HPDE6-E6E7 (cell line): ENCODE results near the gene DENND1A.
A peak's percentile ranks its signal among the peaks of the same experiment; 100 is the strongest.
"Not testable (repeated sequence)": the region's sequence is repeated elsewhere in the genome, so short reads cannot be mapped to it uniquely, and the experiment has no call there.

Experiments
- DNase-seq: peaks from one replicate; pipeline ENCODE4 v3.0.0; 2011; ENCODE audit warnings: missing footprints; ENCODE audit errors: extremely low spot score

DENND1A gene, protein sequence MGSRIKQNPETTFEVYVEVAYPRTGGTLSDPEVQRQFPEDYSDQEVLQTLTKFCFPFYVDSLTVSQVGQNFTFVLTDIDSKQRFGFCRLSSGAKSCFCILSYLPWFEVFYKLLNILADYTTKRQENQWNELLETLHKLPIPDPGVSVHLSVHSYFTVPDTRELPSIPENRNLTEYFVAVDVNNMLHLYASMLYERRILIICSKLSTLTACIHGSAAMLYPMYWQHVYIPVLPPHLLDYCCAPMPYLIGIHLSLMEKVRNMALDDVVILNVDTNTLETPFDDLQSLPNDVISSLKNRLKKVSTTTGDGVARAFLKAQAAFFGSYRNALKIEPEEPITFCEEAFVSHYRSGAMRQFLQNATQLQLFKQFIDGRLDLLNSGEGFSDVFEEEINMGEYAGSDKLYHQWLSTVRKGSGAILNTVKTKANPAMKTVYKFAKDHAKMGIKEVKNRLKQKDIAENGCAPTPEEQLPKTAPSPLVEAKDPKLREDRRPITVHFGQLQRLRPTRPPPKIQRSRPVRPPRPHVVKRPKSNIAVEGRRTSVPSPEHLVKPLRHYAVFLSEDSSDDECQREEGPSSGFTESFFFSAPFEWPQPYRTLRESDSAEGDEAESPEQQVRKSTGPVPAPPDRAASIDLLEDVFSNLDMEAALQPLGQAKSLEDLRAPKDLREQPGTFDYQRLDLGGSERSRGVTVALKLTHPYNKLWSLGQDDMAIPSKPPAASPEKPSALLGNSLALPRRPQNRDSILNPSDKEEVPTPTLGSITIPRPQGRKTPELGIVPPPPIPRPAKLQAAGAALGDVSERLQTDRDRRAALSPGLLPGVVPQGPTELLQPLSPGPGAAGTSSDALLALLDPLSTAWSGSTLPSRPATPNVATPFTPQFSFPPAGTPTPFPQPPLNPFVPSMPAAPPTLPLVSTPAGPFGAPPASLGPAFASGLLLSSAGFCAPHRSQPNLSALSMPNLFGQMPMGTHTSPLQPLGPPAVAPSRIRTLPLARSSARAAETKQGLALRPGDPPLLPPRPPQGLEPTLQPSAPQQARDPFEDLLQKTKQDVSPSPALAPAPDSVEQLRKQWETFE

DNA sequence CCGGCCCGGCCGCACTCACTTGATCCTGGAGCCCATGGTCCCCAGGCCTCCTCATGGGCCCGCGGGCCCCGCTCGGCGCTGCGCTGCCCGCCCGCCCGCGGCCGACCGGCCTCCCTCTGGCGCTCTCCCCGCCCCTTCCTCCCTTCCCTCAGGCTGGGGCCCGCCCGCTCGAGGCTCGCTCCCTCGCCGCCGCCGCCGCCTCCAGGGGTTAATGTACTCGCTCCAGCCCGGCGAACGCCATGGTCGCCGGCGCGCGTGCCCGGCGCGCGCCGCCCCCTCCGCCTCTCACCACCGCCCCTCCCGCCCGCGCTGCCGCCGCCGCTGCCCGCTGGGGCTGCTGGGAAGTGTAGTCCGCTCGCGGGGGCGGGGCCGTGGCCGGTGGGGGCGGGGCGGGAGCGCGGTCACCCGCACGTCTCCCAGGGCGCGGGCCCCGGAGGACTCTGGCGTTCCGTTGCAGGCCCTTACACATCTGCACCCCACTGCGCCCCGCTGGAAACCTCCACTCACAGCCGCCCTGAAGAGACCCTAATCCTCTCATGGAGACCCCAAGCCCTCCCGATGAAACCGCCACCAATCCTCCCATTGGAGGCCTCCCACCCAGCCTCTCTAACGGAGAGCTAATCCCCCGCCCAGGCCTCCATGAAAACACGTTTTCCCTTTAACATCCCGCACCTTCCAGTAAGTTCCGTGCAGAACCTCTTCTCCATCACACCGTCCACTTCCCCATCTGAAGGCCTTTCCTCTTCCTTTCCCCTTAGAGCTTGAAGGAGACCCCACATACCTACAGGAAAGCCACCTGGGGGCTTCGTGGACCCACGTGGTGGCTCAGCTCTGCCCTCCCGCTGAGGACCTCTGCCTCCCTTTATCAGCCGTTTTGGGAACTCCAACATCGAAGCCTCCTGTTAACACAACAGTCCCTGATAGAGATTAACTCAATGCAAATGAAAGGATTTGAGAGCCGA is at the start of gene DENND1A:
DENND1A (minus strand) TSS at position 257 of the 962 bp plus-strand sequence; CDS start at position 36, 221 bp downstream.
- peak; percentile 88 for DNase-seq

DNA sequence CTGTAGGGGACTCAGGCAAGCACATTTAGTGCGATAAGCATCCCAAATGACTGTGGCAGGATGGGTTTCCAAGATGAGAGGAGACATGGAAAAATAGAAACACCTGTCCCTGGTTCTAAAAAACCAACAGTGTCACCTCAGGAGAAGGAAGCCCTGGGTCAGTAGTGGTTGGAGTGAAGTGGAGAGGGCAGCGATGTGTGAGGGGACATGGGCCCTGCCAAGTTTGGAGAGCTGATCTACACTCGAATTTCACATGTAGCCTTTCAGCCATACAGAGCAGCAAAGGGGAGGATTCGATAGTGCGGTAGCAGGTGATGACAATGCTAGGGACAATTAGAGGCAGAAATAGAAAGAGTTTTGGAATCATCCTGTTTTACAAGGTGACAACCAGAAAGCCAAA is 49.1 kb upstream of the DENND1A start:
- no peak for DNase-seq

DNA sequence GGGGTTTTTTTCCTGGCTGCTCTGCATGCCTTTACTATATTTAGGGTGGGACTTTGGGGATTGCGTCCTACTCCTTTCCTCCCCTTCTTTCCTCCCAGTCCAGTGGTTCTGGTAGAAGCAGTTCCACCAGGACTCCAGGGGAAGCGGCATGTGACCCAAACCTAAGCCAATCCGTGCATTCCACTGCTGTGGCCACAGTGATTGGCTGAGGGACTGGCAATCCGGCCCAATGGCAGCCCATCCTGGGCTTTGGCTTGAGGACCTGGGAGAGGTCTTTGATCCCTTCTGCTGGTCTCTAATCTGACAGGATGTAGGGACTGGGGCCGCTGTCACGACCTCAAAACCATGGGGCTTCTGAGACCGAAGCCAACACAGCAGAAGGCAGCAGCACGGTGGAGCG is 46.7 kb upstream of the DENND1A start:
- DNase-seq = not testable (repeated sequence)

DNA sequence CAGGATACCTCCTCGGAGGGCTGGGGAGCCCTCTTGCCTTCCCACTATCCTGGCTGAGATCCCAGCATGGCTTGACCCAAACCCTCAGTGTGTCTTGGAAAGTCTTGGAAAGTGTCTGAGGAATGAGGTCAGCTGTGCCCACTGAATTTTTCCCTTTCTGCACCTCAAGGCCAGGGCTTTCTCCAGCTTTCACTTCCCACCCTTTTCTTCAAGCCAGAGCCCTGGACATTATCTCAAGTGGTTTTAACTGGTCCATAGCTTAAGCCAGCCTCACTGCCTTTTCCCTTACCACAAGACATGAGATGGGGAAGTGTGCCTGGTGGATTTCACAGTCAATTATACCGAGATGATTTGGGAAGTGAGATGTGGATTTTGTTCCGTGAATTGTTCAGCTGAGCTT is 45.9 kb upstream of the DENND1A start:
- DNase-seq = no peak

DNA sequence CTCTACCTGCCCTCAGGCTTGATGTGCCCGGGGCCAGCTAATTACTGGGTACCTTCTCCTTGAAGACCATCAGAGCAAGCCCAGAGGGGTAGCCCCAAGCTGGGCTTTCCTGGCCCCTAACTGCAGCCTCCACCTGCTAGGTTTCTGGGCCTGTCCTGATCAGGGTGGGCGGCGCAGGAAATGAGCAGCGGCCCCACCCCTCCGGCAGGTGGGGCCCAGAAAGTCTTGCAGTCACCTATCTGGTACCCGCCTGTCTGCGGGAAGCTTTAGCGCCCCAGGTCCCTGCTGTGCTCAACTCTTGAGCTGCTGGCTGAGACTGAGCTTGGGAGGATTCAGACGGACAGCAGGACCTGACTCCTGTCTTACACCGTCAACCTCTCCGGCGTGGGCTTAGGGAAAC is 44.5 kb upstream of the DENND1A start:
- DNase-seq = no peak

DNA sequence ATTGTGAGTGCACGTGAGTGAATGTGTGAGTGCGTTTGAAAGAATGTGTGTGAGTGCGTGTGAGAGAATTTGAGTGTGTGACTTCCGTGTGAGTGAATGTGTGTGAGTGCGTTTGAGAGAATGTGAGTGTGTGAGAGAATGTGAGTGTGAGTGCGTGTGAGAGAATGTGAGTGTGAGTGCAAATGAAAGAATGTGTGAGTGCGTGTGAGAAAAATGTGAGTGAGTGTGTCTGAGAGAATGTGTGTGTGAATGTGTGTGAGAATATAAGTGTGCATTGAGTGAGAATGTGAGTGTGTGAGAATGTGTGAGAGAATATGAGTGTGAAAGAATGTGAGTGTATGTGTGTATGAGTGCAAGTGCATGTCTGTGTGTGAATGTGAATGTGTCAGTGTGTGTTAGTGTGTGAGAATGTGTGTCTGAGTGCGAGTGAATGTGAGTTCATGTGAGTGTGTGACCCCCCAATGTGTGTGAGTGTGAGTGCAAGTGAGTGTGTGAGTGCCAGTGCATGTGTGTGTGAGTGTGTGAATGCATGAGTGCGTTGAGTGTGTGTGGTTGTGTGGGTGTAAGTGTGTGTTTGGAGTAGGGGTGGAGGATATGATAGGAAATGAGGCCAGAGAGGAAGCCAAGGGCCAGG is 43.8 kb upstream of the DENND1A start:
- no peak for DNase-seq

DNA sequence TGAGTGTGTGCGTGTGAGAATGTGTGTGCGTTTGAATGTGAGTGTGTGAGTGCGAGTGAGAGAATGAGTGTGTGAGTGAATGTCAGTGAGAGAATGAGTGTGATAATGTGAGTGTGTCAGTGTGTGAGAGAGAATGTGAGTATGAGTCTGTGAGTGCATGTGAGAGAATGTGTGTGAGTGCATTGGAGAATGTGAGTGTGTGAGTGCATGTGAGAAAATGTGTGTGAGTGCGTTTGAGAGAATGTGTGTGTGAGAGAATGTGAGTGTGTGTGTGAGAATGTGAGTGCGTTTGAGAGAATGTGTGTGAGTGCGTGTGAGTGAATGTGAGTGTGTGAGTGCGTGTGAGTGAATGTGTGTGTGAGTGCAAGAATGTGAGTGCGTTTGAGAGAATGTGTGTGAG is 42.7 kb upstream of the DENND1A start:
- DNase-seq = no peak

DNA sequence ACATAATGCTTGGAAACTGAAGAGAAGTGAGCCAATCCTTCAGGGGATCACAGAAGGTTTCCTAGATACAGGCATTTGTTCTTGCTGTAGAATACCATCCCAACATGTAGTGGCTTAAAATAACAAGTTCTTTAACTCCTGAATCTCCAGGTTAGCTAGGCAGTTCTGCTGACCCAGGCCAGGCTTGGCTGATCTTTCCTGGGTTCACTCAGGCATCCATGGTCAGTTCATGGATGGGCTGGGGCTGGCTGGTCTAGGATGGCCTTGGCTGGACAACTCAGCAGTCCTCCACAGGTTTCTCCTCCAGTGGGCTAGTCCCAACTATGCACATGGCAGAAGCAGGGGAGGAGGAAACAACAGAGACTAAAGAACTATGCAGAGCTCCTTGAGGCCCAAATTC is 37.4 kb upstream of the DENND1A start:
- no peak for DNase-seq

DNA sequence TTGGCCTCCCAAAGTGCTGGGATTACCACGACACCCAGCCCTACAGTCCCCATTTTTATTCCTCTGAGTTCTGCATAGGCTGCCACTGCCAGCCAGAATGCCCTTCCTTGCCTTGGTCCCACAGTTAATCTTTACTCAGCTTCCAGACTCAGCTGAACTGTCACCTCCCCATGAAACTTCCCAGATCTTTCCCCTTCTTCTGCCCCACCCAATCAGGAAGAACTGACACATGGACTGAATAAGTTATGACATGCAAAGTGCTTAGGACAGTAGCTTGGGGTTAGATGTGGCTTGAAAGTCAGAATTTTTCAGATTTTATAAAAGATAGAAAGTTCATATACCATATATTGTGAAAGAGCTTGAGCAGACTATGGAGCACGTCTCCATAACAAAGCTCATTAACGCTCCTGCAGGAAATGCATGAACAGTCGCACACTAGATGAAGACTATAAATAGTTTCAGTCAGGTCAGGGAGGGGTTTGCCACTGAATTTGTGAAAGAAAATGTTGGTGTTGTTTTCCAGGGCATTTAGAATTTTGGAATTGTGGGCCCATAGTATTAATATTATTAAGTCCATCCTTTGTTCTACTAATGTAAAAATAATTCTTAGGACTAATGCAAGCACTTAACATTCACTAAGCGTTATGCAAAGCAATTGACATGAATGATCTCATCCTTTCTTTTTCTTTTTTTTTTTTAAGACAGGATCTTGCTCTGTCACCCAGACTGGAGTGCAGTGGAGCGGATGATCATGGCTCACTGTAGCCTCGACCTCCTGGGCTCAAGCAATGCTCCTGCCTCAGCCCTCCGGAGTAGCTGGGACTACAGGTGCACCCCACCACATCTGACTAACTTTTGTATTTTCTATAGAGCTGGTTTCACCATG is 36.1 kb upstream of the DENND1A start:
- DNase-seq = no peak

DNA sequence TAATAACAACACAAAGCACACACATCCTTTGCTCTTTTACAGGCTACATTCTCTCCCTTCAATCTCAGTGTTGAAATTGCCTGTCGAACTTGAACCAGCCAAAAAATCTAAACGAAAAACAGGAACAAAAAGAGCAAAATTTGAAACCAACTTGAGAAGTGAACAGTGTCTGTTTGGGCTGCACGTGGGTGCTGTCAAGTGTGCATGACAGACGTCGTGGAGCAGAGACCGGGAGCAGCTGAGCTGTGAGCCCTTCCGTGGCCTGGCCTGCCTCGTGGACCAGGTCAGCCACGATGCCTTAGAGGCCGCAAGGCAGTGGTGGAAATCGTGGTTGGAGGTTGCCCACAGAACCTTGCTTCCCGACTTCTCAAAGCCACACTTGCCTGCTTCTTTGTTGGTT is 34.8 kb upstream of the DENND1A start:
- no peak for DNase-seq

DNA sequence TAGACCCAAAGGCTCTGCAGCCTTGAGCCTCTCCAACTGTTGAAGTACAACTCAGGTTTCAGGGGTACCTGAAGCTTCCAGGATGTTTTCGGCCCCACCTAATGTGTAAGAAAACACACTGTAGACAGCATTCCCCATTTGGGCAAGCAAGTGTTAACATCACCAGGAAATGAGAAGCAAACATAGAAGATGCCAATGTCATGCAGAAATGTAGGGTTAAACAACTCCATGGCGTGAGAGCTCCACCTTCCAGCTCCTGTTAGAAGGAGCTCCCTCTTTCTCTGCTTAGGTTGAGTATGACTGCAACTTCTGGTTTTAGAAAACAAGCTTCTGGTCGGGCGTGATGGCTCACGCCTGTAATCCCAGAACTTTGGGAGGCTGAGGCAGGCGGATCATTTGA is 31.0 kb upstream of the DENND1A start:
- DNase-seq = no peak

DNA sequence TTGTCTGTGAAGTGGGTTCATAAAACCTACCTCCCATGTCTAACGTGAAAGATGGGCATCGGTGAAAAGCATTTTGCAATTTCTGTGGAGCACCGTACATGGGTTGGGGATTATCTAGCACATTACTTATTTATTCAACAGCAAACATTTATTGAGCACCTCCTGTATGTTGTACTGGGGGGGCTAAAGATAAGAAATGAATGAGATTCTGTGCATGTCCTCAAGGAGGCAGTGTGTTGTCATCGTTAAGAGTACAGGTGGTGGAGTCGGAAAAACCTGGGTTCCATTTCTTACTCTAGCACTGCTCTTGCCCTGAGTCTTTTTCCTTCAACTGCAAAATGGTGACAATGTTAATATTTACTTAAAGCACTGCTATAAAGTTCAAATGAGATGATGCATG is 30.4 kb upstream of the DENND1A start:
- no peak for DNase-seq

DNA sequence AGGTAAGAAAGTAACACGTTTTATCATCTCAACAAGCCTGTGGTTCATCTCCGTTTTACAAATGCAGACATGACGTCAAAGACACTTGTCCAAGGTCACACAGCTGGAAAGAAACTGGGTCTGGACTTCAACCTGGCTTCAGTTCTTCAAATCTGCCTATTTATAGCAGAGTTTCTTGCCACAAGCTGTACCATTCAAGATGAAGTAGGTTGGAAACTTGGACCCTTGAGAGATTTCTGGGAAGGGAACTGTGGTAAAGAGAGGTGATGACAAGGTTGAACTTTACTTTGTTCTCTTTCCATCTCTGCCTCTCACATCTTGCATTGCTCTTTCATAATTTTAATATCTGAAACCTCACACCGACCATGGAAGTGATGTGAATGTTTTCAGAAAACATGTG is 29.9 kb upstream of the DENND1A start:
- no peak for DNase-seq

DNA sequence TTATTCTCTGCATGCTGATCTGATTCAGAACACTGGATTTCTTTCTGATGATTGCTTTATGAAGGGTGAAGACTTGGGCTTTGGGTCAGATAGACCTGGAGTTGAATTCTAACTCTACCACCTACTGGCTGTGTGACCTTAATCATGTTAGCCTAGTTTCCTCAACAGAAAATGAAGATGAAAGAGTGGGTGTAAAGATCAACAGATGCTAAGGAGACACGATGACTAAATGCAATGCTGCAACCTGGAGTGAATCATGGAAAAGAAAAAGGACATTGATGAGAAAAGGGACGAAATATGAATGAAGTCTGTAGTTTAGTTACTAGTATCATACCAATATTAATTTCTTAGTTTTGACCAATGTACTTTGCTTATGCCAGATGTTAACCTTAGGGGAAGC is 27.8 kb upstream of the DENND1A start:
- DNase-seq = no peak

DNA sequence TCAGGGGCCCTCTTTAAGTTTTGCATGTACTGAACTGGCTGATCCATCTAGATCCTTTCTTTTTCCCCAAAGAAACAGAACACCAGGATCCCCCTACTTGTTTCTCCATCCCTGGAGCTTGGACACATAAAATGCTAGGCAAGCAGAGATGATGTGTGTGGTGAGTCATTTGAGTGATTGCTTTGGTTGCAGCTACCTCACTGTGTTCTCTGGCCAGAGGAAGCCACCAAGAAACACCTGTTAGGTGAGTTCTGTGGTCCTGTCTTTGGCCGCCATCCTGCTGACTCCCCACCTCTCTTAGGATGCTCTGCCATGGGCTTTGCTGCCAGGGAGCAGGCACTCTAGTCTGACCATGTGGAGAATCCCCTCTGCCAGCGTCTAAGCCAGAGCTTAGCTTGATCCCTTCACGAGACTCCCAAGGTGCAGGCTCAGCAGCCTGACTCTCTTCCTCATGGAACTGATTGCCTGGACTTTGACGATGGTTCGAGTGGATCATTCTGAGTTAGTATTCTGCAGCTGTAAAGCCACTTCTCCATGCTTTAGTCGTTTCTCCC is 27.3 kb upstream of the DENND1A start:
- DNase-seq = no peak

DNA sequence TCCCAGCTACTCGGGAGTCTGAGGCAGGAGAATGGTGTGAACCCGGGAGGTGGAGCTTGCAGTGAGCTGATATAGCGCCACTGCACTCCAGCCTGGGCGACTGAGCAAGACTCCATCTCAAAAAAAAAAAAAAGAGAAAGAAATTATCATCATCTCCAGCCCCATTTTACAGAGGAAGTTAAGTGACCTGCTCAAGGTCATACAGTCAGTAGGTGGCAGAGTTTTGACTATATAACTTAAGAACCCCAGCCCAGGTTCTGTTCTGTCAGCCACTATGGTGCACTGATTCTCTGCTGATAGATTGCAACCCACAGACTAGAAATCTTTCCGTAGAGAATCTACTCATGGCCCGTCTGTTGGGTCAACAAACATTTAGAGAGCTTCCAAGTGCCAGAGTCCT is 25.7 kb upstream of the DENND1A start:
- DNase-seq = no peak

DNA sequence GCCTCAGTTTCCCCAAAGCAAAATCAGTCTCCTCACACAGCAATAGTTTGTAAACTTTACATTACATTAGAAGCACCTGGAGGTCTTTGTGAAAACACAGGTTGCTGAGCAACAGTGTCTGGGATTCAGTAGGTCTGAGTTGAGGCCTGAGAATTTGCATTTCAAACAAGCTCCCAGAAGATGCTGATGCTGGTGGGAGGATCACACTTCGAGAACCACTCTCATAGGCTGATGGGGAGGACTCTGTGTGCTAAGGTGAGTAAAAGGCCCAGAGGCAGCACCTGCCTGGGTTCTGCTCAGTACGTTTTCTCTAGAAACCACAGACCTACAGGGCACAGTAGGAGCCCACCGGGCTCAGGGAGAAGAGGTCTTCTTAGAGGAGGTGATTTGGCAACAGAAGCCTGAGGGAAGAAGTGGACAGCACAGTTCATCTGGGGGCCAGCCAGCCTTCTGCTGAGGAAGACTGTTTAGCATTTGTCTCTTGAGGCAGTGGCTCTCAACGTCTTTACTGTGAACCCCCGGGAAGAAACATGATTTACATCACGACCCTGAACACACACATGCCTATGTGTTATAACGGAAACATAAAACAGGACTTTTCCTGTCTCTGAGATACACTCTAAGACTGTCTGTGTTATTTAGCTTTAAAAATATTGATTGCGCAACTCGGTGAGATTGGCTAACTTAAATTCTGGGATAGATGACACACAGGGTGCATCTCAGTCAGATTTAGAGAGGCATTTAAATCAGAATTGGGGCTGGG is 24.8 kb upstream of the DENND1A start:
- no peak for DNase-seq

DNA sequence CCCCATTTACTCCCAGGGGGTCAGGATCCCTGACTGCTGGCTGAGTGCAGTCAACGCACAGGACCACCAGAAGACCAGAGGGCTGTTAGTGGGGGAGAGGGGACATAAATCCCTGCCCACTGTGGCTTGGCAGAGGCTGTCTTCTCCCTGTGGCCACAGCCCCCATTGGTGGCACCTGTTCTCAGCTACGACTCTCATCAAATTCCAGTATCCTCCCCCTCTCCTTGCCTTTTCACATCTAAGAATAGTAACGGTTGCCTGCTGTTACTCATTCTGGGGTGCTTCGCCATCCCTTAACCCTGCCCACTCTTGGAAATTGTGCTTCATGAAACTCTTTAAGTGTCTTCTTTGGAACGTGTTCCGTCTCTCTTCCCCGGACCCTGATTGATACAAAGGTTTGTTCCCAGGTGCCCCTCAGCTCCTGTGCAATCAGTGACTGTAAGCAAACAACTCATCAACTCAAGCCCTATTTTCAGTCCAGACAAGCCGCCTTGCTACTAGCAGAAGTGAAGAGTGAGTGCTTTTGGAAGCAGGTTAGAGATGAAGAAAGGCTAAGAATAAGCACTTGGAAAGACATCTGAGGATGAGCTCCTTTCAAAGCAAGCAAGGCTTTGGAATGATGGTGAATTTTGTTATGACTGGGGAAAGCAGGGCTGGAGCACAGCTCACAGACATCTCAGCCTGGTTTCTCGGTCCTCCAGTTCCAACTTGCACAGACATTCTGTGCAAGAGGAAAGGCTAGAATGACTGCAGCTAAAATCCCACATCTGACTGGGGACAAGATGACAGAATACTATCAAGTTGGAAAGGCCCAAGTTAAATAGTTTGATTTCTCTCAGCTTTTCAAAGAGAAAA is 22.9 kb upstream of the DENND1A start:
- DNase-seq = no peak
